GM12878 (cell line): ENCODE results near the gene TRIOBP. TPM values are rescaled to one million over a fixed set of nuclear protein-coding genes. Genes with fewer than 3 reads are reported as not detected.

ENCODE experiments used
- ATAC-seq: fragments of 200-7000 bp; cut with Tn5 transposase; 3 replicates; pipeline ENCODE4 v1.9.1; 2020; ENCODE audit warnings: mild to moderate bottlenecking, moderate library complexity
- BruUV-seq: library from RNA; stranded (reverse); fragments of 400-500 nt; replicated peaks from 2 replicates; lab custom pipeline; 2021; lab: Mats Ljungman, UMichigan
- CTCF ChIA-PET: fragments of 300-600 bp; sonication (Branson Sonifier 250); formaldehyde crosslinking; extraction: SDS; loops from one replicate; lab custom pipeline; 2021; ENCODE audit warnings: inconsistent platforms; lab: Yijun Ruan, JAX
- POLR2A ChIA-PET: fragments of 350-600 bp; formaldehyde crosslinking; extraction: SDS; loops from one replicate; lab custom pipeline; 2021; ENCODE audit warnings: inconsistent platforms; lab: Charles Lee
- RAD21 ChIA-PET: fragments of 300-600 bp; sonication (Branson Sonifier 250); formaldehyde crosslinking; loops from one replicate; lab custom pipeline; 2023; ENCODE audit warnings: antibody characterized with exemption; ENCODE audit not compliant: unreplicated experiment; lab: Charles Lee
- SMC1A ChIA-PET: fragments of 300-600 bp; sonication (Branson Sonifier 250); formaldehyde crosslinking; loops from one replicate; lab custom pipeline; 2023; ENCODE audit not compliant: unreplicated experiment, uncharacterized antibody; lab: Charles Lee
- DNase-seq: peaks from one replicate; pipeline ENCODE4 v3.0.0-alpha.2; 2011; ENCODE audit warnings: low read depth, low spot score
- FAIRE-seq: peaks from 3 replicates; lab custom pipeline; 2011; peaks lifted over from hg19 to GRCh38; lab: Jason Lieb, UNC
- H2AFZ ChIP-seq: 2 replicates; pipeline ENCODE4 v1.6.0; 2011; ENCODE audit warnings: low read depth, low read length, control low read depth; ENCODE audit not compliant: control insufficient read depth
- H3K27ac ChIP-seq: 2 replicates; pipeline ENCODE4 v1.5.1; 2011; ENCODE audit warnings: control low read depth; ENCODE audit not compliant: control insufficient read depth, insufficient read depth
- H3K27me3 ChIP-seq, 2 experiments: replicated peaks in 1 of 2; 2 replicates each; pipeline versions ENCODE4 v1.6.0 to v1.6.1; 2011; ENCODE audit warnings: low read length in 1 of 2; ENCODE audit not compliant: control insufficient read depth in 2 of 2, insufficient read depth in 2 of 2
- H3K36me3 ChIP-seq, 2 experiments: 2 replicates each; pipeline ENCODE4 v1.5.1; 2011; ENCODE audit warnings: low read length in 1 of 2; ENCODE audit not compliant: control insufficient read depth in 2 of 2, insufficient read depth in 2 of 2
- H3K4me1 ChIP-seq: 2 replicates; pipeline ENCODE4 v1.6.1; 2011; ENCODE audit warnings: mild to moderate bottlenecking, low read length, moderate library complexity, mixed read lengths; ENCODE audit not compliant: control insufficient read depth, insufficient read depth
- H3K4me2 ChIP-seq: 2 replicates; pipeline ENCODE4 v1.6.0; 2011; ENCODE audit warnings: control low read depth; ENCODE audit not compliant: control insufficient read depth, insufficient read depth
- H3K4me3 ChIP-seq: fragments of 200-600 bp; sonication (generic); 2 replicates; pipeline ENCODE4 v1.5.1; 2016
- H3K79me2 ChIP-seq: 2 replicates; pipeline ENCODE4 v1.6.0; 2011; ENCODE audit warnings: low read length; ENCODE audit not compliant: control insufficient read depth, insufficient read depth
- H3K9ac ChIP-seq: 2 replicates; pipeline ENCODE4 v1.8.0; 2011; ENCODE audit warnings: low read length, control low read depth, mixed read lengths; ENCODE audit not compliant: control insufficient read depth, insufficient read depth
- H3K9me3 ChIP-seq: replicated peaks from 3 replicates; pipeline ENCODE4 v1.5.1; 2011; ENCODE audit warnings: mild to moderate bottlenecking, low read length; ENCODE audit not compliant: control insufficient read depth, insufficient read depth
- H4K20me1 ChIP-seq: 2 replicates; pipeline ENCODE4 v1.6.0; 2011; ENCODE audit not compliant: control insufficient read depth, insufficient read depth
- EED ChIP-seq: sonication (generic); IDR thresholded peaks from 2 replicates; pipeline ENCODE4 v1.6.1; 2016; ENCODE audit warnings: antibody characterized with exemption, low read depth
- IRF4 ChIP-seq: IDR thresholded peaks from 2 replicates; pipeline ENCODE4 v1.6.1; 2011; ENCODE audit warnings: low read depth, low read length
- JUND ChIP-seq: IDR thresholded peaks from 2 replicates; pipeline ENCODE4 v1.6.1; 2012; ENCODE audit warnings: low read depth, mild to moderate bottlenecking, low read length, improper control_type of control experiment, moderate library complexity
- KLF5 ChIP-seq: fragments of 450-650 bp; IDR thresholded peaks from 2 replicates; pipeline ENCODE4 v1.6.1; 2014; ENCODE audit warnings: mild to moderate bottlenecking; ENCODE audit not compliant: partially characterized antibody
- MEF2A ChIP-seq: IDR thresholded peaks from 2 replicates; pipeline ENCODE4 v1.6.1; 2011; ENCODE audit warnings: low read depth, mild to moderate bottlenecking, low read length, moderate library complexity; ENCODE audit not compliant: insufficient read depth
- MYB ChIP-seq: fragments of 150-350 bp; IDR thresholded peaks from 2 replicates; pipeline ENCODE4 v1.6.1; 2014; ENCODE audit warnings: mild to moderate bottlenecking, low read depth, low read length, borderline replicate concordance
- NFYB ChIP-seq: IDR thresholded peaks from 2 replicates; pipeline ENCODE4 v1.6.1; 2011; ENCODE audit warnings: low read depth, mild to moderate bottlenecking, low read length, improper control_type of control experiment, moderate library complexity; ENCODE audit not compliant: insufficient read depth
- NRF1 ChIP-seq: conservative IDR thresholded peaks from 2 replicates; pipeline ENCODE4 v1.6.1; 2011; ENCODE audit warnings: mild to moderate bottlenecking, low read depth, low read length, improper control_type of control experiment
- RBBP5 ChIP-seq: fragments of 200-600 bp; sonication (generic); conservative IDR thresholded peaks from 2 replicates; pipeline ENCODE4 v1.6.1; 2016
- WRNIP1 ChIP-seq: IDR thresholded peaks from 2 replicates; pipeline ENCODE4 v1.6.1; 2011; ENCODE audit warnings: low read depth, low read length, improper control_type of control experiment, borderline replicate concordance
- ZNF24 ChIP-seq: fragments of 450-650 bp; IDR thresholded peaks from 2 replicates; pipeline ENCODE4 v1.6.1; 2017; ENCODE audit warnings: antibody characterized with exemption, mild to moderate bottlenecking
- ZNF622 ChIP-seq: fragments of 450-650 bp; IDR thresholded peaks from 2 replicates; pipeline ENCODE4 v1.6.1; 2017; ENCODE audit warnings: mild to moderate bottlenecking, inconsistent platforms
- WGBS: methylation state at CpG from one replicate; pipeline ENCODE4 v1.1.6; 2016; ENCODE audit warnings: low lambda C conversion rate; ENCODE audit not compliant: insufficient replicate concordance, insufficient coverage; ENCODE audit errors: missing lambda C conversion rate; 5-methylcytosine and 5-hydroxymethylcytosine counted together
- in situ Hi-C: fragments of 300-500 bp; cut with MboI; formaldehyde crosslinking; loops from 9 replicates; pipeline ENCODE4 v1.14.3; 2018; ENCODE audit warnings: mixed read lengths
- intact Hi-C: fragments of 100-400 bp; cut with micrococcal nuclease; formaldehyde crosslinking; loops from one replicate; pipeline ENCODE4 v1.14.2; 2022; ENCODE audit not compliant: unreplicated experiment
- polyA plus RNA-seq, 11 experiments: library from polyadenylated mRNA; depleted of rRNA in 4 of 11; unstranded in 6 of 11; stranded (reverse) in 5 of 11; fragments of >200 nt; fragmentation: Nextera tagmentation in 4 of 11; fragmentation: Illumina TruSeq in 1 of 11; extraction: Ambion mirVana in 4 of 11; extraction: Trizol in 1 of 11; gene quantifications; 1 replicate in 1 of 11; 2 replicates in 10 of 11; pipeline versions ENCODE4 v1.2.1 to v1.2.3, GENCODE V29; 2011 to 2016; ENCODE audit warnings: inconsistent platforms in 2 of 11, missing spikeins in 2 of 11, low read depth in 1 of 11
- total RNA-seq, 4 experiments: library from RNA; depleted of rRNA in 3 of 4; stranded (reverse); fragments of >200 nt in 3 of 4; fragmentation: Illumina TruSeq in 1 of 4; extraction: Trizol in 1 of 4; gene quantifications; 2 replicates each; pipeline versions ENCODE4 v1.2.1 to v1.2.3, GENCODE V29; 2013 to 2021
- TF ChIP-seq, protein P1 (sequence below): fragments of 450-650 bp; formaldehyde crosslinking; IDR thresholded peaks from 2 replicates; pipeline ENCODE4 v1.5.0; 2022; ENCODE audit warnings: mild to moderate bottlenecking, missing genetic modification characterization

TRIOBP gene
- total and polyA plus RNA-seq, 10 of the 15 experiments (the other 5 are each of a cell fraction or from before 2014, with no cell fraction given): 0.21 to 23.6 (median 11.9) TPM

DNA sequence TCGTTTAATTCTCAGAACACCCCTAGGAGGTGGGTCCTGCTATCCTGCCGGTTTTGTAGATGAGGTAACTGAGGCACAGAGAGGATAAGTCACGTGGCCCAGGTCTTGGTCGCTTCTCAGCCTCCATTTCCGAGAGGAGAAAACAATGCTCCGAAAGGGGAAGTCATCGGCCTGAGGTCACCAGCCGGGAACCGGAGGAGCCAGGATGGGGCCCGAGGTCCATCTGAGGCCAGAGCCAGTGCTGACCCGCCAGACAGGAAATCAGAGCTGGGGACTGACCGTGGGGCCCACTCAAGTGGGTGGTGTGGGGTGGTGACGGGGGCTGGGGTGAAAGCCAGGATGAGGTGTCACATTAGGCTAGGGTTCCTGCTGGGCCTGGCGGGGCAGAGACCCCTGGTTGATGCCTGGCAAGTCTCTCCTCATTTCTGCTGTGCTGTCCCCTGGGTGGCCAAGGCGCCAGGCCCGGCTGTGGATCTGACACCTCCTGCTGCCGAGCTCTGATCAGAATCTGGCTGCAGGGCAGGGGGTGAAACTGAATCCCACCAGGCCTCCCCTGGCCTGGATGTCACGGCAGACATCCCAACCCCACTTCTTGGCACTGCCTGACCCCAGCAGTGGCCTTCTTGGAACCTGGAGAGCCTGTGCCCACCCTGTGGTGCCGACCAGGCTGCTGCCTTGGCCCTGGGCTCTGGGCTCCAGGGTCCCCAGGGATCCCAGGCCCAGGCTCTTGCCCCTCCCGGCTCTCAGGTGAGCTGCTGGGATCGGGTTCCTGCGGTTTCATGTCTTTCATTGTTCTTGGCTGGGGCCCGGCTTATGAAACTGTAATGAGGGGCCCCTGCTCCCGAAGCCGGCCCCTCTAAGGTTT is 12.0 kb downstream of the TRIOBP start:
- SMC1A ChIA-PET: no interaction called here
- CTCF ChIA-PET: no interaction called here
- H3K27ac ChIP-seq: no peak overlapping the region
- H3K9me3 ChIP-seq: no peaks in the 10 kb centered on the region
- H3K36me3 ChIP-seq: no peaks in the 10 kb centered on the region
- in situ Hi-C loops: no loop called here
- H3K4me1 ChIP-seq: no peaks in the 10 kb centered on the region
- H3K4me2 ChIP-seq: no peak overlapping the region
- no peak overlapping the region for H3K4me3 ChIP-seq
- H4K20me1 ChIP-seq: no peaks in the 10 kb centered on the region
- intact Hi-C loops: no loop called here
- no peak overlapping the region for H2AFZ ChIP-seq
- no peak for DNase-seq
- no peaks in the 10 kb centered on the region for H3K79me2 ChIP-seq
- H3K27me3 ChIP-seq: no peaks in the 10 kb centered on the region
- POLR2A ChIA-PET: no interaction called here
- RAD21 ChIA-PET: no interaction called here
- WGBS: 76% methylated on average over 25 of the region's 25 CpGs
- TF ChIP-seq WRNIP1 (no peak), RBBP5 (no peak), MYB (no peak), EED (no peak), MEF2A (no peak)
- BruUV-seq: no TSS peak
- ATAC-seq: no peak
- no peak for FAIRE-seq
- no peak overlapping the region for H3K9ac ChIP-seq

DNA sequence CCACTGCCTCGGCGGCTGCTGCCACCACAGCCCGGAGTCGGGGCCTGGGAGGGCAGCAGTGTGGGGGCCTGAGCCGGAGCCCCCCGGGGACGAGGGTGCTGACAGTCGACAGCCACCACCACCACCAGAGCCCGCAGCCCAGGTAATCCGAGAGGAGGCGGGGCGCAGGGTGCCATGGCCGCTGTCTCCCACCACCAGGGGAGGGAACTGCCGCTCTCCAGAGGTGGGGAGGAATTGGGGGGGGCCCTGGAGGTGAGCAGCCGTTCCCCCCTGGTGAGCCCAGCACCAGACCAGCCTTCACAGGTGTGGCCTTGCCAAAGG is 12.6 kb downstream of the TRIOBP start:
- RAD21 ChIA-PET: no interaction called here
- Histone ChIP-seq H3K27ac (no peak overlapping the region), H3K36me3 (no peaks in the 10 kb centered on the region), H2AFZ (no peak overlapping the region), H3K79me2 (no peaks in the 10 kb centered on the region), H3K9ac (no peak overlapping the region), H3K27me3 (no peaks in the 10 kb centered on the region), H3K4me2 (no peak overlapping the region), H3K4me3 (no peak overlapping the region), H3K9me3 (no peaks in the 10 kb centered on the region), H3K4me1 (no peaks in the 10 kb centered on the region), H4K20me1 (no peaks in the 10 kb centered on the region)
- SMC1A ChIA-PET: no interaction called here
- 93% methylated on average over 15 of the region's 15 CpGs for WGBS
- CTCF ChIA-PET: no interaction called here
- DNase-seq (no peak), FAIRE-seq (no peak), ATAC-seq (no peak)
- POLR2A ChIA-PET: no interaction called here
- intact Hi-C loops: no loop called here
- in situ Hi-C loops: no loop called here
- BruUV-seq: no TSS peak
- no peak for TF ChIP-seq RBBP5
- no peak for TF ChIP-seq IRF4
- TF ChIP-seq ZNF622: no peak
- no peak for TF ChIP-seq ZNF24
- TF ChIP-seq, protein P1, sequence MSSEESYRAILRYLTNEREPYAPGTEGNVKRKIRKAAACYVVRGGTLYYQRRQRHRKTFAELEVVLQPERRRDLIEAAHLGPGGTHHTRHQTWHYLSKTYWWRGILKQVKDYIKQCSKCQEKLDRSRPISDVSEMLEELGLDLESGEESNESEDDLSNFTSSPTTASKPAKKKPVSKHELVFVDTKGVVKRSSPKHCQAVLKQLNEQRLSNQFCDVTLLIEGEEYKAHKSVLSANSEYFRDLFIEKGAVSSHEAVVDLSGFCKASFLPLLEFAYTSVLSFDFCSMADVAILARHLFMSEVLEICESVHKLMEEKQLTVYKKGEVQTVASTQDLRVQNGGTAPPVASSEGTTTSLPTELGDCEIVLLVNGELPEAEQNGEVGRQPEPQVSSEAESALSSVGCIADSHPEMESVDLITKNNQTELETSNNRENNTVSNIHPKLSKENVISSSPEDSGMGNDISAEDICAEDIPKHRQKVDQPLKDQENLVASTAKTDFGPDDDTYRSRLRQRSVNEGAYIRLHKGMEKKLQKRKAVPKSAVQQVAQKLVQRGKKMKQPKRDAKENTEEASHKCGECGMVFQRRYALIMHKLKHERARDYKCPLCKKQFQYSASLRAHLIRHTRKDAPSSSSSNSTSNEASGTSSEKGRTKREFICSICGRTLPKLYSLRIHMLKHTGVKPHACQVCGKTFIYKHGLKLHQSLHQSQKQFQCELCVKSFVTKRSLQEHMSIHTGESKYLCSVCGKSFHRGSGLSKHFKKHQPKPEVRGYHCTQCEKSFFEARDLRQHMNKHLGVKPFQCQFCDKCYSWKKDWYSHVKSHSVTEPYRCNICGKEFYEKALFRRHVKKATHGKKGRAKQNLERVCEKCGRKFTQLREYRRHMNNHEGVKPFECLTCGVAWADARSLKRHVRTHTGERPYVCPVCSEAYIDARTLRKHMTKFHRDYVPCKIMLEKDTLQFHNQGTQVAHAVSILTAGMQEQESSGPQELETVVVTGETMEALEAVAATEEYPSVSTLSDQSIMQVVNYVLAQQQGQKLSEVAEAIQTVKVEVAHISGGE (CRISPR knock-in tag): no peak
- no peak for TF ChIP-seq JUND
- no peak for TF ChIP-seq KLF5
- TF ChIP-seq NRF1: no peak
- TF ChIP-seq NFYB: no peak
